Uterus (tissue), 4 donors: Measurements from ENCODE around the gene GRK5. TPM values are rescaled to one million over a fixed set of nuclear protein-coding genes. Genes with fewer than 3 reads are reported as not detected.

Experiments
- DNase-seq, 2 donors: peaks; one replicate each; pipeline ENCODE4 v3.0.0-alpha.2; 2019 to 2020
- H3K27ac ChIP-seq, 2 donors: fragments of 200-600 bp; sonication (generic); 1 replicate in 1 of 2; 2 replicates in 1 of 2; pipeline ENCODE4 v1.5.1; 2016 to 2018
- H3K27me3 ChIP-seq, 2 donors: fragments of 200-600 bp; sonication (generic); one replicate each; pipeline ENCODE4 v1.5.1; 2018 to 2019; ENCODE audit warnings: control low read depth in 1 of 2
- H3K36me3 ChIP-seq, 2 donors: fragments of 200-600 bp; sonication (generic); one replicate each; pipeline ENCODE4 v1.5.1; 2019; ENCODE audit warnings: control low read depth in 1 of 2
- H3K4me1 ChIP-seq, 2 donors: fragments of 200-600 bp; sonication (generic); one replicate each; pipeline ENCODE4 v1.5.1; 2018 to 2019; ENCODE audit warnings: control low read depth in 1 of 2
- H3K4me3 ChIP-seq, 2 donors: fragments of 200-600 bp; sonication (generic); 1 replicate in 1 of 2; 2 replicates in 1 of 2; pipeline ENCODE4 v1.5.1; 2018 to 2019; ENCODE audit warnings: mild to moderate bottlenecking in 1 of 2
- H3K9me3 ChIP-seq, 2 donors: fragments of 200-600 bp; sonication (generic); one replicate each; pipeline ENCODE4 v1.5.1; 2019; ENCODE audit warnings: control low read depth in 1 of 2
- POLR2A ChIP-seq, 2 donors: fragments of 450-650 bp; IDR thresholded peaks; one replicate each; pipeline ENCODE4 v1.6.1; 2016; ENCODE audit warnings: antibody characterized with exemption in 2 of 2, mild to moderate bottlenecking in 1 of 2, moderate library complexity in 1 of 2
- intact Hi-C: fragments of 100-400 bp; cut with DNase I; formaldehyde crosslinking; loops from one replicate; pipeline ENCODE4 v1.15.1; 2023; ENCODE audit warnings: low total_unique reads
- total RNA-seq, 4 donors: library from RNA; depleted of rRNA in 3 of 4; stranded (reverse); fragments of >200 nt in 3 of 4; gene quantifications; one replicate each; pipeline versions ENCODE4 v1.1.0 to v1.2.4, GENCODE V29; 2014 to 2023
- TF ChIP-seq, protein P1 (sequence below), 4 experiments: fragments of 200-600 bp in 2 of 4; fragments of 450-650 bp in 2 of 4; sonication (generic) in 2 of 4; IDR thresholded peaks; one replicate each; pipeline ENCODE4 v1.5.1; 2016 to 2019; ENCODE audit warnings: antibody characterized with exemption in 4 of 4, mild to moderate bottlenecking in 2 of 4, moderate library complexity in 1 of 4
- donor health status: DM: yes; HTN: yes; CAD: no.

Gene GRK5
- total RNA-seq, 4 donors from 2014 or later, result 11.6 to 34.6 (median 14.1) TPM

DNA sequence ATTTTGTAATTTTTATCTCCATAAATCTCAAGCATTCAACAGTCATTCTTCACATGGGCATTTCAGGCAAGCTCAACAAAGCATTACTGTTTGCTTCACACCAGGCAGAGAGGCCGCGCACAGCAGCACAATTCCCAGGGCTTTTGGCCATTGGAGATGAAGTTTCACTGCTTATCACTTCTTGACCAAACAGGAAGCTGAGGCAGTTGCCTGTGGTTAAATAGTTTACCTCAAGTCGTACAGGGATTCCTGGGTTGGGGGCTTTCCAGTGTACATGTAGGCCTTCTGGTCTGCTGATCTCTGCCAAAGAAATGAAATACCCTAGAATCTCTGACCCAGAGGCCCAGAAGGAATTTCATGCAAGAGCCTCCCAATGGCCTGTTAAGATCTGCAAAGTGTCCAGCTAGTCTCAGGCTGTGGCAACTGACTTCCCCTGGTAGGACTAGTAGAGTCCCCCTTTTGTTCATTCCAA lies 17.5 kb upstream of the GRK5 start:
- no peaks in the 10 kb centered on the region for H3K27me3 ChIP-seq
- H3K4me1 ChIP-seq, result no peaks in the 10 kb centered on the region
- no peaks in the 10 kb centered on the region for H3K9me3 ChIP-seq
- TF ChIP-seq POLR2A (IDR thresholded peaks at IDR 0.05), result no peak
- TF ChIP-seq, protein P1, sequence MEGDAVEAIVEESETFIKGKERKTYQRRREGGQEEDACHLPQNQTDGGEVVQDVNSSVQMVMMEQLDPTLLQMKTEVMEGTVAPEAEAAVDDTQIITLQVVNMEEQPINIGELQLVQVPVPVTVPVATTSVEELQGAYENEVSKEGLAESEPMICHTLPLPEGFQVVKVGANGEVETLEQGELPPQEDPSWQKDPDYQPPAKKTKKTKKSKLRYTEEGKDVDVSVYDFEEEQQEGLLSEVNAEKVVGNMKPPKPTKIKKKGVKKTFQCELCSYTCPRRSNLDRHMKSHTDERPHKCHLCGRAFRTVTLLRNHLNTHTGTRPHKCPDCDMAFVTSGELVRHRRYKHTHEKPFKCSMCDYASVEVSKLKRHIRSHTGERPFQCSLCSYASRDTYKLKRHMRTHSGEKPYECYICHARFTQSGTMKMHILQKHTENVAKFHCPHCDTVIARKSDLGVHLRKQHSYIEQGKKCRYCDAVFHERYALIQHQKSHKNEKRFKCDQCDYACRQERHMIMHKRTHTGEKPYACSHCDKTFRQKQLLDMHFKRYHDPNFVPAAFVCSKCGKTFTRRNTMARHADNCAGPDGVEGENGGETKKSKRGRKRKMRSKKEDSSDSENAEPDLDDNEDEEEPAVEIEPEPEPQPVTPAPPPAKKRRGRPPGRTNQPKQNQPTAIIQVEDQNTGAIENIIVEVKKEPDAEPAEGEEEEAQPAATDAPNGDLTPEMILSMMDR (IDR thresholded peaks at IDR 0.05), result no peak
- intact Hi-C loops, result no loop called here
- H3K4me3 ChIP-seq, result no peak overlapping the region
- H3K36me3 ChIP-seq, result no peaks in the 10 kb centered on the region
- DNase-seq, result no peak
- no peak overlapping the region for H3K27ac ChIP-seq

DNA sequence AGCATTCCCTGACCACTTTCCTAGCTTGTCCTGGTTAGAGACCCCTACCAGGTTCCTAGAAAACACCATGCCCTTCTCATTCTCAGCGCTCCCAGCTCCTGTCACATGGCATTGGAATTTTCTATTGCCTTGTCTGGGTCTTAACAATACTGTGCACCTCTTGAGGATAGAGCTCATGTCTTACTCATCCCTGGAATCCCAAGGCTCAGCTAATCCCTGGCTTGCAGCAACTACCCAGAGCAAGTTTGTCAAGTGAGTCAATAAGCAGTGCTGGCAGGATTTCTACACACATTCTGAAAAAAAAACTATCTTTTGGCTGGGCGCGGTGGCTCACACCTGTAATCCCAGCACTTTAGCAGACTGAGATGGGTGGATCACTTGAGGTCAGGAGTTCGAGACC lies 17.0 kb upstream of the GRK5 start:
- Histone ChIP-seq H3K36me3 (no peaks in the 10 kb centered on the region), H3K4me3 (no peak overlapping the region), H3K9me3 (no peaks in the 10 kb centered on the region), H3K27me3 (no peaks in the 10 kb centered on the region), H3K4me1 (no peaks in the 10 kb centered on the region), H3K27ac (no peak overlapping the region)
- intact Hi-C loops, result no loop called here
- TF ChIP-seq, protein P1 (IDR thresholded peaks at IDR 0.05), result no peak
- TF ChIP-seq POLR2A (IDR thresholded peaks at IDR 0.05), result no peak
- no peak for DNase-seq

DNA sequence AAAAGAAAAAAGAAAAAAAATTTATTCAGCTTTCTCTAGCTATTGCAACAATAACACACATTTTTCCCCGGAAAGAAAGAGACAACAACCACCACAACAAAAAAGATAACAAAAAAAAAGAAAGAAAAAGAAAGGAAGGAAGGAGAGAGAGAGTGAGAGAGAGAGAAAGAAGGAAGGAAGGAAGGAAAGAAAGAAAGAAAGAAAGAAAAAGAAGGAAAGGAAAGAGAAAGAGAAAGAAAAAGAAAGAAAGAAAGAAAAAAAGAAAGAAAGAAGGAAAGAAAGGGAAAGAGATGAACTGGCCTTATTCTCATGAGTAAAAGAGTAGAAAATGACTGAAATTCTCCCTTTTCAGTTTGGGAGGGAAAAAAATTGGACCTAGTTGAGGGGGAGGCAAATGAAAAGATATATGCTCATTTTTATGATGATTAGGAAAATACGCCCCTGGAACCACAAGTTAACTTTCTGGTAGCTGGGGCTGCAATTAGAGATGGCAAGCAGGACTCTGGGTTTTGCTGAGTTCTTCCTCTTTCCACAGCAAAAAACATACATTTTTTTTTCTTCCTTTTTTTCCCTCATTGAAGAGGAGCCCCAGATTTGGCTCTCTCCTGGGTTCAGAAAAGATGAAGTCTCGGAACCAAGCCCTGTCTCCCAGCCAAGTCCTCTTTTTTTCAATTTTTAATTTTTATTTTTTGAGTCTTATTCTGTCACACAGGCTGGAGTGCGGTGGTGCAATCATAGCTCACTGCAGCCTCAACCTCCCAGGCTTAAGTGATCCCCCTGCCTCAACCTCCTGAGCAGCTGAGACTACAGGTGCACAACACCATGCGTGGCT lies 16.2 kb upstream of the GRK5 start:
- Histone ChIP-seq H3K36me3 (no peaks in the 10 kb centered on the region), H3K27me3 (no peaks in the 10 kb centered on the region), H3K9me3 (no peaks in the 10 kb centered on the region), H3K4me3 (no peak overlapping the region), H3K27ac (no peak overlapping the region), H3K4me1 (no peaks in the 10 kb centered on the region)
- TF ChIP-seq POLR2A (IDR thresholded peaks at IDR 0.05), result no peak
- TF ChIP-seq, protein P1 (IDR thresholded peaks at IDR 0.05), result no peak
- intact Hi-C loops, result no loop called here
- no peak for DNase-seq

DNA sequence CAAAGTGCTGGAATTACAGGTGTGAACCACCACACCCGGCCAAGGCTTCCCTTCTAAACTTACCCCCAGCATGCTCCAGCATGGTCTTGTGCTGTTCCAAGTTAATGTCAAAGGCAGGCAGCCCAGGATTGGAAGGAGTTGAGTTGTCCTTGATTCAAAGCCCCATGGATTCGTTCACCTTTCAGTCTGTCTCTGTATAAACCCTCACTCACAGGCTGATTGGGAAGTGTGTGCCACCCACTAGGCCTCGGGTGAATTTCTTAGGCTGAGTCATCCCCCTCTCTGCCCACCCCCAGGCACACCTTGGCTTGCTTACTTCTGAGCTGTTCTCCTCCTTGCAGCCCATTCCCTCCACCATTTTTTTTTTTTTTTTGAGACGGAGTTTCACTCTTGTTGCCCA lies 15.5 kb upstream of the GRK5 start:
- DNase-seq, result no peak
- H3K27me3 ChIP-seq, result no peaks in the 10 kb centered on the region
- no peak overlapping the region for H3K27ac ChIP-seq
- TF ChIP-seq, protein P1 (IDR thresholded peaks at IDR 0.05), result no peak
- TF ChIP-seq POLR2A (IDR thresholded peaks at IDR 0.05), result no peak
- H3K4me1 ChIP-seq, result no peaks in the 10 kb centered on the region
- intact Hi-C loops, result no loop called here
- H3K4me3 ChIP-seq, result no peak overlapping the region
- no peaks in the 10 kb centered on the region for H3K36me3 ChIP-seq
- no peaks in the 10 kb centered on the region for H3K9me3 ChIP-seq

DNA sequence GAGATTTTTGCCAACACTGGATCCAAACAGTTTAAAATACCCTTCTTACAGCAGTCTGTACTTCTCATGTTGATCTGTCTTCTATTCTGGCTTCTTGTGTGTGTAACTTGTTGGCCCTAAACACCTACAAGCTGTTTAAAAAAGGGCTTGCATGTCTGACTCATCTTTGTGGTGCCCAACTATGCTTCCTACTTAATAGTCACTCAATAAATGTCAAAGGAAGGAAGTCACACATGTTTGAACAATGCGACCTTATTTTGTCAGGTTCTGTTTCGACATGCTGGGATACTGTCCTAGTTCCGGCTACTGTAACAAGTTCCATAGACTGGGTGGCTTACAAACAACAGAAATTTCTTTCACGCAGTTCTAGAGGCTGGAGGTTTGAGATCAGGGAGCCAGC lies 9.4 kb upstream of the GRK5 start:
- Histone ChIP-seq H3K9me3 (no peaks in the 10 kb centered on the region), H3K4me1 (no peaks in the 10 kb centered on the region), H3K4me3 (no peak overlapping the region), H3K27me3 (no peaks in the 10 kb centered on the region), H3K27ac (no peak overlapping the region), H3K36me3 (no peaks in the 10 kb centered on the region)
- no peak for DNase-seq
- intact Hi-C loops, result loop anchor here (2.0 kb wide), 1 partner anchor 247 kb away; no protein-coding TSS in a partner anchor
- TF ChIP-seq POLR2A (IDR thresholded peaks at IDR 0.05), result no peak
- TF ChIP-seq, protein P1 (IDR thresholded peaks at IDR 0.05), result no peak
